ENCODE measurements around the gene PXDN.

- no peak for TF ChIP-seq EP300 (IDR thresholded peaks at IDR 0.05)
- TF ChIP-seq CTCF (IDR thresholded peaks at IDR 0.05) = no peak
These were observed 17.8 kb downstream of the PXDN start for GRCh38 chr2:1726558-1726957.
